HG03159 (cell line): ENCODE data around the gene NR2F1.

Source experiments
- ATAC-seq: cut with Tn5 transposase; IDR thresholded peaks from one replicate; pipeline ENCODE4 v1.9.1; 2021; ENCODE audit warnings: mild to moderate bottlenecking, moderate library complexity; ENCODE audit not compliant: unreplicated experiment

NR2F1 gene

GRCh38 chr5:93590493-93590892, 7.5 kb downstream of the NR2F1 start:
- no peak for ATAC-seq

- ATAC-seq, result no peak
These were observed 8.4 kb downstream of the NR2F1 start for GRCh38 chr5:93591323-93591945.

GRCh38 chr5:93592883-93593282, 9.9 kb downstream of the NR2F1 start:
- no peak for ATAC-seq

- no peak for ATAC-seq
These were observed 10.6 kb downstream of the NR2F1 start for GRCh38 chr5:93593476-93594131.

- no peak for ATAC-seq
These were observed 11.8 kb downstream of the NR2F1 start for GRCh38 chr5:93594591-93595419.

- ATAC-seq, result no peak
These were observed 12.6 kb downstream of the NR2F1 start for GRCh38 chr5:93595420-93596147.

GRCh38 chr5:93596310-93596675, 13.3 kb downstream of the NR2F1 start:
- ATAC-seq, result no peak

- ATAC-seq, result no peak
These were observed 13.9 kb downstream of the NR2F1 start for GRCh38 chr5:93596676-93597490.

GRCh38 chr5:93598091-93599000, 15.3 kb downstream of the NR2F1 start:
- ATAC-seq, result no peak

GRCh38 chr5:93599001-93599379, 16.0 kb downstream of the NR2F1 start:
- ATAC-seq, result no peak

GRCh38 chr5:93599399-93600120, 16.5 kb downstream of the NR2F1 start:
- no peak for ATAC-seq

GRCh38 chr5:93600409-93601070, 17.5 kb downstream of the NR2F1 start:
- no peak for ATAC-seq

GRCh38 chr5:93601071-93601801, 18.2 kb downstream of the NR2F1 start:
- no peak for ATAC-seq

- ATAC-seq, result no peak
These were observed 18.8 kb downstream of the NR2F1 start for GRCh38 chr5:93601802-93602155.

GRCh38 chr5:93602241-93603077, 19.4 kb downstream of the NR2F1 start:
- no peak for ATAC-seq

GRCh38 chr5:93603078-93603792, 20.2 kb downstream of the NR2F1 start:
- ATAC-seq, result no peak
